ENCODE results near the gene RALA. TPM values are rescaled to one million over a fixed set of nuclear protein-coding genes. Genes with fewer than 3 reads are reported as not detected.

RALA gene
- total RNA-seq, 1 donor from 2014 or later = 79.2 TPM

DNA sequence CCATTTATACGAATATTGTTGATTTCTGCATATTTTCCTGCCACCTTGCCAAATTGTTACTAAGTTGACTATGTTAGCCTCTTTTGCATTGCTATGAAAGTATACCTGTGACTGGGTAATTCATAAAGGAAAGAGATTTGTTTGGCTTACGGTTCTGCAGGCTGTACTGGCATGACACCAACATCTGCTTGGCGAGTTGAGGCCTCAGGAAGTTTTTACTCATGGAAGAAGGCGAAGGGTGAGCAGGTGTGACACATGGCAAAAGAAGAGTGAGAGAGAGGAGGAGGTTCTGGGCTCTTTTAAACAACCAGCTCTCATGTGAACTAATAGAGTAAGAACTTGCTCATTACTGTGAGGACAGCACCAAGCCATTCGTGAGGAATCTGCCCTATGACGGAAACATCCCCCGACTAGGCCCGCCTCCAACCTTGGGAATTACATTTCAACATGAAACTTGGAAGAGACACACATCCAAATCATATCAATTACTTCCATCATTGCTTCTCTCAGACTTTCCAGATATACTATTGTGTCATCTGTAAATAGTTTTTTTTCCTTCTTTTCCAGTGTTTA is 8.4 kb downstream of the RALA start:
- Histone ChIP-seq H3K36me3 (ENCODE audit: control insufficient read depth, insufficient read depth, low read length) (no peaks in the 10 kb centered on the region), H3K4me3 (ENCODE audit: low read depth, low read length) (no peak overlapping the region), H3K27me3 (ENCODE audit: control insufficient read depth, insufficient read depth, low read length) (no peaks in the 10 kb centered on the region)
- no peak for DNase-seq (ENCODE audit: low read depth)
- TF ChIP-seq, protein P1, sequence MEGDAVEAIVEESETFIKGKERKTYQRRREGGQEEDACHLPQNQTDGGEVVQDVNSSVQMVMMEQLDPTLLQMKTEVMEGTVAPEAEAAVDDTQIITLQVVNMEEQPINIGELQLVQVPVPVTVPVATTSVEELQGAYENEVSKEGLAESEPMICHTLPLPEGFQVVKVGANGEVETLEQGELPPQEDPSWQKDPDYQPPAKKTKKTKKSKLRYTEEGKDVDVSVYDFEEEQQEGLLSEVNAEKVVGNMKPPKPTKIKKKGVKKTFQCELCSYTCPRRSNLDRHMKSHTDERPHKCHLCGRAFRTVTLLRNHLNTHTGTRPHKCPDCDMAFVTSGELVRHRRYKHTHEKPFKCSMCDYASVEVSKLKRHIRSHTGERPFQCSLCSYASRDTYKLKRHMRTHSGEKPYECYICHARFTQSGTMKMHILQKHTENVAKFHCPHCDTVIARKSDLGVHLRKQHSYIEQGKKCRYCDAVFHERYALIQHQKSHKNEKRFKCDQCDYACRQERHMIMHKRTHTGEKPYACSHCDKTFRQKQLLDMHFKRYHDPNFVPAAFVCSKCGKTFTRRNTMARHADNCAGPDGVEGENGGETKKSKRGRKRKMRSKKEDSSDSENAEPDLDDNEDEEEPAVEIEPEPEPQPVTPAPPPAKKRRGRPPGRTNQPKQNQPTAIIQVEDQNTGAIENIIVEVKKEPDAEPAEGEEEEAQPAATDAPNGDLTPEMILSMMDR (IDR thresholded peaks at IDR 0.05; ENCODE audit: insufficient read depth, low read length, poor library complexity, severe bottlenecking) = no peak

DNA sequence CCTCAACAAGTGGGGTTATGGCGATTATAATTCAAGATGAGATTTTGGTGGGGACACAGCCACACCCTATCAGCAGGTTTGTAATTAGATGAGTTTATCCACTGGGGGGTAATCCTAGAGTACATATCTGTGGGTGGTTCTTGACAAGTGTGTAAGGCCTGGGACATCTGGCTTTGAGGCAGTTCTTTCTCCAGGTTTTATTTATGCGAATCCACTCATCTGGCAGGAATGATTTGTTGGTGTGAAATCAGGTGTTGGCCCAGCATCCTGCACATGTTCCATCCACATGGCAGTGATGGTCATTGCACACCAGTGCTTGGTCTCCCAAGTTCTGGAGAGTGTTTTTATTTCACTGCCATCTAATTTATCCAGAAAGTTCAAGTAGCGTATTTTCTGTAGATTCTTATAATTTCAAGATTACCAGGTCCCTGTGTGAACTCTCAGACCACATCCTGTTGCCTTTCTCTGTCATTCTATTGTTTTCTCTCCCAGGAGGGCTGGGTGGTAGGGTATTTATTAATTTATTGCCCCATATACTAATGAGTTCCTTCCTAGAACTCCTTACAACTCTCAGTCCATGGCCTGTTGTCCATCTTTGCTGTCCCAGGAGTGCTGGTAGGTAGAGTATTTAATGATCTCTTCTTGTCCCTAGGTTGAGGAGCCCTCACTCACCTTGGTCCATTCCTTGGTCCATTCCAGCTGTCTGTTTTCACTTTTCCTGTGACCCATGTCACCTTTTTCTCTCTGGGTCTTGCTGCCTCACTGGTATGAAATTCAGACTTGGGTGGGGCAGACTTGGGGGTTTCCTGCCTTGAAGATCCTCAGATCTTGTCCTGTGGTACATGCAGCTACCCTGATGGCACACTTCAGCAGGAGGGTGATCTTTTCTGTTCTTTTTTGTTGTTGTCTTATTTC is 10.4 kb downstream of the RALA start:
- Histone ChIP-seq H3K36me3 (ENCODE audit: control insufficient read depth, insufficient read depth, low read length) (no peaks in the 10 kb centered on the region), H3K27me3 (ENCODE audit: control insufficient read depth, insufficient read depth, low read length) (no peaks in the 10 kb centered on the region), H3K4me3 (ENCODE audit: low read depth, low read length) (no peak overlapping the region)
- no peak for DNase-seq (ENCODE audit: low read depth)
- TF ChIP-seq, protein P1 (IDR thresholded peaks at IDR 0.05; ENCODE audit: insufficient read depth, low read length, poor library complexity, severe bottlenecking) = no peak

GRCh38 chr7:39634478-39634805 is 11.1 kb downstream of the RALA start:
- H3K27me3 ChIP-seq (ENCODE audit: control insufficient read depth, insufficient read depth, low read length) = no peaks in the 10 kb centered on the region
- no peak for DNase-seq (ENCODE audit: low read depth)
- no peaks in the 10 kb centered on the region for H3K36me3 ChIP-seq (ENCODE audit: control insufficient read depth, insufficient read depth, low read length)
- TF ChIP-seq, protein P1 (IDR thresholded peaks at IDR 0.05; ENCODE audit: insufficient read depth, low read length, poor library complexity, severe bottlenecking) = no peak
- no peak overlapping the region for H3K4me3 ChIP-seq (ENCODE audit: low read depth, low read length)

DNA sequence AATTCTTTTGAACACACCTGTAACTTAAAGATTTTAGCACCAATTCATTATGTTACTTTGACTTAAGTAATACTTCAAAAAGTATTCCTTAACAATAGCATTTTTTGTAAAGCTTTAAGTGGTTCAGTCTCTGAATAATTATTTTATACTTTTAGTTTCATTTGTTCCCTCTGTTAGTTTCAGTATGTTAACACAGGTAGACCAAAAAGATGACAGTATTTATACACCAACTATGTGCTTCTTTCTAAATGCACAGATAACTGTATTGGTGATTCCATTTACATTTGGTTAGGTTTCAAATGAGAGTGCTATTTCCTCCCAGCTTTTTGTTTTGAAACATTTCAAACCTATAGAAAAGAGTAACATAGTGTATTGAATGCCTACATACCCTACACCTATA is 14.0 kb downstream of the RALA start:
- Histone ChIP-seq H3K27me3 (ENCODE audit: control insufficient read depth, insufficient read depth, low read length) (no peaks in the 10 kb centered on the region), H3K36me3 (ENCODE audit: control insufficient read depth, insufficient read depth, low read length) (no peaks in the 10 kb centered on the region), H3K4me3 (ENCODE audit: low read depth, low read length) (no peak overlapping the region)
- TF ChIP-seq, protein P1 (IDR thresholded peaks at IDR 0.05; ENCODE audit: insufficient read depth, low read length, poor library complexity, severe bottlenecking) = no peak
- DNase-seq (ENCODE audit: low read depth) = no peak

DNA sequence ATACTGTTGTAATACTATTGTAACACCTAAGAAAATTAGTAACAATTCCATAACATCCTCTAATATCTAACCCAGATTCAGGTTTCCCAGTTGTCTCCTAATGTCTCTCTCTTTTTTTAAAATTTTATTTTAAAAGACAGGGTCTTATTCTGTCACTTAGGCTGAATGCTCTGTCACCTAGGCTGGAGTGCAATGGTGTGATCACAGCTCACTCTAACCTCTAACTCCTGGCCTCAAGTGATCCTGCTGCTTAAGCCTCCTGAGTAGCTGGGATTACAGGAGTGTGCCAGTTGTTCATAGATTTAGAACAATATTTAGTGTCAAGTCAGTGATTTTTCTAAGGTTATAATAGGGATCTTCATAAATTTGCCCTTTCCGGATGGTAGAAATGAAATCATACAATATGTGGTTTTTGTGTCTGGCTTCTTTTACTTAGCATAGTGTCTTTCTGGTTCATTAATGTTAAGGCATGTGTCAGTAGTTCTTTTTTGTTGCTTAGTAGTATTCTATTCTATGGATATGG is 14.7 kb downstream of the RALA start:
- H3K4me3 ChIP-seq (ENCODE audit: low read depth, low read length) = no peak overlapping the region
- TF ChIP-seq, protein P1 (IDR thresholded peaks at IDR 0.05; ENCODE audit: insufficient read depth, low read length, poor library complexity, severe bottlenecking) = no peak
- no peaks in the 10 kb centered on the region for H3K36me3 ChIP-seq (ENCODE audit: control insufficient read depth, insufficient read depth, low read length)
- no peaks in the 10 kb centered on the region for H3K27me3 ChIP-seq (ENCODE audit: control insufficient read depth, insufficient read depth, low read length)
- DNase-seq (ENCODE audit: low read depth) = no peak
